Body of pancreas (tissue), 4 donors: ENCODE measurements around the gene CLIP2.
A peak's percentile ranks its signal among the peaks of the same experiment; 100 is the strongest.

Experiments used
- POLR2A ChIP-seq, 3 donors: fragments of 450-650 bp; IDR thresholded peaks; one replicate each; pipeline ENCODE4 v1.6.1; 2016; ENCODE audit warnings: antibody characterized with exemption in 3 of 3, mild to moderate bottlenecking in 2 of 3
- TF ChIP-seq, protein P1 (sequence below), 7 experiments: fragments of 450-650 bp in 4 of 7; fragments of 200-600 bp in 3 of 7; sonication (generic) in 3 of 7; IDR thresholded peaks; one replicate each; pipeline ENCODE4 v1.5.1; 2016 to 2019; ENCODE audit warnings: antibody characterized with exemption in 7 of 7

DNA sequence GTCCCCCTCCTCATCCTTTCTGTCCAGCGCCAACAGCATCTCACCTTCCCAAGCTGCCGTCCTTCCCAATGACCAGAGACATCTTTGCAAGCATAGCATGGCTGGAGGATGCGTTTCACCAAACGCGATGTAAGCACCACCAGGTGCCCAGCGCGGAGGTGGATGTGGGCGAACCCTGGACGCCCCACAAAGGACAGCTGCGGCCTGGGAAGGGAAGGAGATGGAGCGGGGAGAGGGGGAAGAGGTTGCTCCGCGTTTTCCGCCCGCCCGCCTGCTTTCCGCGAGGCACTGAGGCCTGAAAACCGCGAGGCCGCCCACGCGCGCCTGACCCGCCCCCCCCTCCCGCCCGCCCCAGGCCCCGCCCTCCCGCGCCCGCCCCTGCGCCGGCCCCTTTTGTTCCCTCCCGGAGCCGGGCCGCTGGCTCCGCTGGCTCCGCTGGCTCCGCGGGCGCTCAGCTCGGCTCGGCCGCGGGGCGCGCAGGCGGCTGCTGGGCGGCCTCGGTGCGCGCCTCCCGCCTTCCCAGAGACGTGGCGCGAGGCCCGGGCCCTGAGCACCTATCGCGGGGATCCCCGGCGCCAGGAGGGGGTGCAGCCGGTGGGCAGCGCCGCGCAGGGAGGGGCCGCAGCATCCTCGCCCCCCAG, at the start of gene CLIP2:
- TF ChIP-seq, protein P1, sequence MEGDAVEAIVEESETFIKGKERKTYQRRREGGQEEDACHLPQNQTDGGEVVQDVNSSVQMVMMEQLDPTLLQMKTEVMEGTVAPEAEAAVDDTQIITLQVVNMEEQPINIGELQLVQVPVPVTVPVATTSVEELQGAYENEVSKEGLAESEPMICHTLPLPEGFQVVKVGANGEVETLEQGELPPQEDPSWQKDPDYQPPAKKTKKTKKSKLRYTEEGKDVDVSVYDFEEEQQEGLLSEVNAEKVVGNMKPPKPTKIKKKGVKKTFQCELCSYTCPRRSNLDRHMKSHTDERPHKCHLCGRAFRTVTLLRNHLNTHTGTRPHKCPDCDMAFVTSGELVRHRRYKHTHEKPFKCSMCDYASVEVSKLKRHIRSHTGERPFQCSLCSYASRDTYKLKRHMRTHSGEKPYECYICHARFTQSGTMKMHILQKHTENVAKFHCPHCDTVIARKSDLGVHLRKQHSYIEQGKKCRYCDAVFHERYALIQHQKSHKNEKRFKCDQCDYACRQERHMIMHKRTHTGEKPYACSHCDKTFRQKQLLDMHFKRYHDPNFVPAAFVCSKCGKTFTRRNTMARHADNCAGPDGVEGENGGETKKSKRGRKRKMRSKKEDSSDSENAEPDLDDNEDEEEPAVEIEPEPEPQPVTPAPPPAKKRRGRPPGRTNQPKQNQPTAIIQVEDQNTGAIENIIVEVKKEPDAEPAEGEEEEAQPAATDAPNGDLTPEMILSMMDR (IDR thresholded peaks at IDR 0.05), result peak in 2 of 7 experiments; percentile 33 to 35
- TF ChIP-seq POLR2A (IDR thresholded peaks at IDR 0.05), result peak; percentile 21 to 64 (median 40)
